HG02763 (cell line): Measurements from ENCODE around the gene ROBO2.

Experiments
- ATAC-seq: cut with Tn5 transposase; IDR thresholded peaks from one replicate; pipeline ENCODE4 v1.9.1; 2021; ENCODE audit warnings: mild to moderate bottlenecking, moderate library complexity; ENCODE audit not compliant: unreplicated experiment

Gene ROBO2

DNA sequence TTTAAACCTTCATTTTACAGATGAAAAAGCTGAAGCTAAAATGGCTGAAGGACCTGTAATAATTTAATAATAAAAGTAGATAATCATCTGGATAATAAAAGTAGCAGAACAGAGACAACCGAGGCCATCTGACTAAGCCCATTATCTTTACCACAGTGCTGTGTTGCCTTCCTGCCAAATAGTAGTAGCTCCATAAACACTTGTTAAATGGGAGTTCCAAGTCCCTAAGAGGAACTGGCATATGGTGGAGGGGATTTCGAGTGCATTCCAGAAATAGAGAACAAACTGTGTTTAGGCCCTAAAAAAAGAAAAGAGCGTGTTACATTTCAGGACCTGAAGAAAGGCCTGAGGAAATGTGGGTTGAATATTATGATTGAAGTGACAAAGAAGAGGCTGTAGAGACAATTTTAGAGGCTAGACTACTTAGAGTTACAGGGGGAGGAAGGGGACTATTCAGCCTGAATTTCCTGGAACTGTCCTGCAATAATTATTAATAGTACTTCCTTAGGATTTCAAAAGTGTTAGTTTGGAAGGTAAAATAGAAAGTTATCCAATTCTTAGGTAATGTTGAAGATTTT lies 424.3 kb downstream of the ROBO2 start:
- no peak for ATAC-seq

DNA sequence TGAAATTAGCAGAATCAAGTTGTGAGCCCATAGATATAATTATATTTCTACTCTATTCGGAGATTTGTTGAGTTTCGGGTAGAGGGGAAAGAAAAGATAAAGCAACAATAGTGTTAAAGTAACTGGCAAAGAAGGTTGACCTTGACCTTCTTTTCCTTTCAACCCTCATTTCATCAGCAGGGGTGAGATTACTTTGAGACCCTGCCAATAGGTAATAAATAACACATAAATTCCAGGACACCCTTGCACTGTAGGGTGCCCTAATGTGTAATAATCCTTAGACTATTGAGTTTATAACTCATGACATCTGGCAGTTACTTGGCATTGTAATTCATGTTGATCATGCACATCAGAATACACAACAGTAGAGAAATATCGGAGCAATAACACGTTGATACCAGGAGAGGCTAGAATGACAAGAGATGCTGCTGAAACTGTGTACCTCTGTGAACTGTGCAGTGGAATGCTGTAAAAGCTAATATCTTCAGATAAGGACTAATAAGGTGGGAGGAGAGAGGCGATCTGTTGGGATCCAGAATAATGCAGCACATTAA lies 426.7 kb downstream of the ROBO2 start:
- ATAC-seq: no peak

DNA sequence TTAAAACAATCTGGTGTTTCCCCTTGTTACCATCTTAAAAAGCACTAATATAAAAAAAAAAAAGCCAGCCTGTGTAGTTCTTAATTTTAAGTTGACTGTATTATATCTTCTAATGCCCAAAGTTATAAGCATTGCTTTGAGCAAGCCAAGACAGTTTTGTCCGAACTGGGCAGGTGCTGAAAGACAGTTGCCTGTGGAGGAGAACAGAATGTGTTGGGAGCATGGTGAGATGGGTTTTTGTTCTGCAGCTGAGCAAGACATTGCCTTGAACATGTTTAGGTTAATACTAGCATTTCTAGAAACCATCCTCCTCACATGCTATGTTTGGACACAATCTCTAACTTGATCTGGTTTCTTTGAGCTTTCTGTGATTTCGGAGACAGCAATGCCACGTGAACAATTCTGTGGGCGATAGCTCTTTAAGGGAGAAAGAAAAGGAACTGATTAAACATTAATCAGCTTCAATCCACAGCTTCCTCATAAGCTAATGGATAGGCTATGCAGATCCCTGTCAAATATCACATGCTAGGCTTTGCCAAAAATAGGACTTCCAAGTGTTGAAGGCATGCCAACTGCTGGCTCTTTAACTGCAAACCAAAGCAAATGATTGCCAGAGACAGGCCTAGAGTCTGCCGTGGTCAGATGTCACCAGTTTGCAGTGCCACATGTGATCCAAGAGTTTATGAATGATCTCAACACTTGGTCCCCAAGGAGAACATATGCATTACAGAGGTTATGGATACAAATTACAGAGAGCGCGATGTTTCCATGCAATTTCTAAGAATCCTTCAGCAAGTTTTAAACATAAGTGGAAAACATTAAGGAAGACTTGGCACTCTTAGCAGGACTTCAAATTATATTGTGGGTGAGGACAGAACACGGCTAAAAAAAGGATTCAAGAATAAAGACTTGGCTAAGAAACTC lies 428.1 kb downstream of the ROBO2 start:
- no peak for ATAC-seq

DNA sequence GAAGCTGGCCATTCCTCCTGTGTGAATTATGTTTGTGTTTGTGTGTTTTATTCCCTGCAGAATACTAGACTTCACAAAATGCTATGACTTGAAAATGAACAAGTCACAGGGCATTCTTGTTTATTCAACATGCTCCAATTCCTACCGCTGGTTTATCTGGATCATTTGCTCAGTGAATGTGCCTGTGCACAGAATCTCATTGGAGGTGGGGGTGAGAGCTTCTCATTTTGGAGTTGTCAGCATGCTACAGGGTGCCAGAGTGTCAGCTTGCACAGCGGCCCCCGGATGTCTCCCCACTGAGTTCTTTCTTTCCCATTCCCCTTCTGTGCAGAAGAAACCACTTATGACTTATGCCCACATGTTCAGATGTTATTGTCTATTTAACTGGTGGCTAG lies 428.7 kb downstream of the ROBO2 start:
- ATAC-seq: no peak

DNA sequence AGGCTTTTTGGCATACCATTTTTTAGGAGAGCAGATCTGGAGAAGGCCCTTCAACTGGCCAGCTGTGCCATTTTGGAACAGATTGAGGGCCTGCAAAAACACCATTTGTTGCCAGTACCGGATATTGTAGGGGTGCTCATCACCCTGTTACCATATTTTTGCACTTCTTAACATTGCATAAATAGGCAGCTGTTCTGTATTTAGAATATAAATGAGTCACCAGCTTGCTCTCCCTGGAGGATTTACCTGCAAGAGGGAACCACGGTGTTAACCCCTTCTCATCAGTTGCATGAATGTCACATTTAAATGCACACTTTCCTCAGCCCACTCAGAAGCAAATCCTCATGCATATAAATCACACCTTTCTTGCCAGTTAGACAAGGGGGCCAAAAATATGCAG lies 435.6 kb downstream of the ROBO2 start:
- ATAC-seq: no peak

DNA sequence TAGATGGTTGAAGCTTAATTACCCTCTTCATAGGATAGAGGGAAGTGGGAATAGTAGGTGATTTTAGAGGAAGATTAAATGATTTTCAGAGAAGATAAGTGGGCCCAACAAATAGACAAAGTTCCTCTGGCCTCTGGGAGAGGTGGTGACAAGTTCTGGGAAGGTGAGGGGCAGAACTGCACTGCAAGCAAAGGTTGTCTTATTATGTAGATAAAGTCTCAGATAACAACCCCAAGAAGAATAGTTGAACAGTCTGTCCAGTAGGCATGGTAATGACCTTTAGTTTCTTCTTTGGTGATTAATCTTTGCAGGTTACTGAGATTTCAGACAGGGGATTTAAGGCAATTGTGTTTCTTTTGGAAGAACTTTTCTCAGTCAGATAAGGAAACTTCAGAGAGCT lies 439.1 kb downstream of the ROBO2 start:
- ATAC-seq: no peak

DNA sequence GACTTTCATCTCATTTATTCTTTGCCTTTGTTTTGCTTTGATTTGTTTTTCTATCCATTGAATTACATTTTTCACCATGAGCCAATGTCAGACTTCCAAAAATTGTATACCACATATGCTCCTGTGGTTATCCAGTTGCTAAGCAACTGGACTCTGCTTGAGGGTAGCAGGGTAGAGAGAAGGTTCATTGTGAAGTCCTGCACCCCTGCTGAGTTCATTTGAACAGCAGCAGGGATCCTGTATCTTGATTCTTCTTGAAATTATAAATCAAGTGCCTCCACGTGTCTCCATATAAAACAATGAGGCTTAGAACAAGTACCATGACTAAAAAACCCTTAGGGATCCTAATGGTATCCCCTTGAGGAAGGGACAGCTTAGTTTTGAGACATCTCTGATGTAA lies 449.3 kb downstream of the ROBO2 start:
- no peak for ATAC-seq

DNA sequence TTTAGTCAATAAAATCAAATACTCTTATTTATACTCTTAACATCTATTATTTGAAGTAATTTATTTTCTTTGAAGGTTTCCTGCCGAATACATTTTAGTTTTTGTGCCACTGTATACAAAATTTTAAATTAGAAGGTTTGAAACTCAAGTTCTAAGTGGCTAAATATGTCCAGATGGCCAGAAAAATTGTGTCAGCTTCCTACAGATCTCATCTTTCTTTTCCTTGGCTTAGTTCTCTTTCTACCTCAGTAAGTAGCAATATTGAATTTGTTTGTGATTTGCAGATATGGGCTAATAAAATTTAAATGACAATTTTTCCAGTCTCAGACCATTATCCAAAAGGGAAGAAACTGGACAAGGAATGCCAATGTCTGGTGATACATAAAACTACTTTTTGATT lies 452.1 kb downstream of the ROBO2 start:
- ATAC-seq: no peak

DNA sequence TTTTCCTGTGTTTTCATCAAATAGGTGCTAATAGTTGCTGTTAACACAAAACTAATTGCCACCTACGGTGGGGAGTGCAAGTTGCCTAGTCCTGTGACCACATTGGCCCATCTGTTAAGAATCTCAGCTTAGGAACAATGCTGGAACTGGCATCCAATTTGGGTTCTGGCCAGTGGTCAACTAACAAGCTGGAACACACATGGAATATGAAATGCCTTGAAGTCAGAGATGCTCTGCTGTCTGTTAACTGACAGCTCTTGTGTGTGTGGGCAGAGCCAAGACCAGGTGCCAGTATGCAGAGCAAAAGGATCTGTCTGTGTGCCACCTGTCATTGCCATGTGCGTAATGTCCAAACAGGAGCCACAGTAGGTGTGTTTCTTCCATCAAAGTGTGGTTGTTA lies 460.8 kb downstream of the ROBO2 start:
- ATAC-seq: no peak

DNA sequence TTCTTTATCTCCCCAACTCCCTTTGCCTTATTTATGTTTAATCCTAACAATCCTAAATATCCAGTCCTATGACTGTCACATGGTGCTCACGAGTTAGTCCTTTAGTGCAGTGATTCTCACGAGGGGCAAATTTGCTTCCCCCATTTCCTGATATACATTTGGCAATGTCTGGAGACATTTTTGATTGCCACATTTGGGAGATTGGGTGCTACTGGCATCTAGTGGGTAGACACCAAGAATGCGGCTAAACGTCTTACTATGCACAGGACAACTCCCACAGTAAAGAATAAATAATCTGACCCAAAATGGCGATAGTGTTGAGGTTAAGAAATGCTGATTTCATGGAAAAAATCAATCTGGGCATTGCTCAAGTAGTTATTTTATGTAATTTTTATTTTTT lies 466.5 kb downstream of the ROBO2 start:
- no peak for ATAC-seq

DNA sequence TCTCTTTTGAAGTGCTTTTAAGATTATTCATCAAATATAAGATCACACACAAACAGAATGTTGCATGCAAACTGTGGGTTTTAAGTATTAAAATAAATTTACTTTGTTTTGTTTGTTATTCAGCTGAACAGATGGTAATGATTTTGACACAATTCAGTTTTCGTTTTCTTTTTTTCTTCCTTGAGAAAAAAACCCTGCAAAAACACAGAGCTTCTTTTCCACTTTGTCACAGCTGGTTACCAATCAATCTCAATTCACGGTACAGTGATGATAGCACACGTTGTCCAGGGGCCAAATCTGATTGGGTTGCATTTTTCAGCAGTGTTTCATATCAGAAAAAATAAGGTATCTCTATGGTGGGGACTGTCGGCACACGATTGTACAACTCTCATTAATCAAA lies 473.6 kb downstream of the ROBO2 start:
- ATAC-seq: no peak

DNA sequence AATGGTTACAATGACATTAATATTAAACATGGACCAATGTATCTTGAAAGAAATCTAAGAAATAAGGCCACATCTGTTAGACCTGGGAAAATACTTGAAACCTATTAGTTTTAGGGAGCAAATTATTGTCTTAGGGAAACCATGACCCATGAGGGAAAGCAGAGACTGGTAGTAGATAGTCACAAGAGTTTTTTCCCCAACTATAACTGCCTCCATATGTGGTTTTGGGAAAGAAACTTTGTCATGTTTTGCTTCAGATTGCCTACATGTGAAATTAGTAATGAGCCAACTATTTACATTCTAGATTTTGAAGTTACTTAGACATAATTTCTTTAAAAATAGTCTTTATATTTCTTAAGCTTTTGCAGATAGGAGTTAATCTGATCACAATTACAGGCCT lies 474.9 kb downstream of the ROBO2 start:
- no peak for ATAC-seq

DNA sequence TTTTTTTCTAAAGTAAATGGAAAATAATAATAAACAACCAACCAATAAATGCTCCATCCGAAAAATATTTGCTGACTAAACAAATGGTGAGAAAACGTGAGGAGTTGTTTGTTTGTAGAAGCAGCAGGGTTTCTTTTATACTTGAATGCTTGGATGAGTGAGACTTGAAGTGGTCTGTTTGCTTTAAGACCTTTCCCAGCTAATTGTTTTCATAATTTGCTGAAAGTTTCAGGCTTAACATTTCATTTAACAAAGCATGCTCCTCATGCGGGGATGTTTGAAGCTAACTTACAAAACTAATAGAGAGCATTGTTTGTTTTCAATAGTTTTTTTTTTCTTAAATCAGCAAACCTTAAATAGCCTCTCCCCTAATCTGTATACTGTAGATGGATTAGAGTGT lies 484.6 kb downstream of the ROBO2 start:
- ATAC-seq: no peak

DNA sequence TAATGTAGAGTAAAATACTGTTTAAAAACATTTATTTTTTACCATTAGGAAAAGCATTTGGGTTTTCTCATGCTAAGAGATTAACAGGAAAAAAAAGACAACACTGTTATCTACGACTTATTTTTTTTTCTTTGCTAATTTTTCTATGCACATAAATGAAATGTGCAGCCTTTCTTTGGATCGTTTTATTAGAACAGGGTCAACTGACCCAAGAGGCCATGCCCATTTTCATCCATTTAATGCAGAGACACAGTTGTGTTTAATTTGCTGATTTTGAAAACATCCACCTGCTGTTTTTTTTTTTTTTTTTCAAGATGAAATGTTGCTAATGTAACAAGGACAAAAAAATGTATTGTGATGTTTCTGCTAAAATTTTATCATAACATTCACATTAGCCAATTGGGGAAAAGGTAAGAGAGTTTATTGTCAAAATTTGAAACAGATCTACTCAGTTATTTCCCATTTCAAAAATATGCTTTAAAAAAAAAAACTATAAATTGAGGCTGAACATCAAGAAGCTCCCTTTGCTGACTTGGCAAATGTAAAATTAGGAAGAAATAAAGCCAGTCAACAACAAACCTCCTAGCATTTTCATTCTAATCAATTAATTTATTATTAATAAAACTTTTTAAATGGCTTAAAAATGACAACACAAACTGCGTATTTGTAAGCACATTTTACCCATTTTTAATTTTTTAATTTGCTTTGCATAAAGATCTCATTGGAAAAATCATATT lies 485.2 kb downstream of the ROBO2 start:
- no peak for ATAC-seq

DNA sequence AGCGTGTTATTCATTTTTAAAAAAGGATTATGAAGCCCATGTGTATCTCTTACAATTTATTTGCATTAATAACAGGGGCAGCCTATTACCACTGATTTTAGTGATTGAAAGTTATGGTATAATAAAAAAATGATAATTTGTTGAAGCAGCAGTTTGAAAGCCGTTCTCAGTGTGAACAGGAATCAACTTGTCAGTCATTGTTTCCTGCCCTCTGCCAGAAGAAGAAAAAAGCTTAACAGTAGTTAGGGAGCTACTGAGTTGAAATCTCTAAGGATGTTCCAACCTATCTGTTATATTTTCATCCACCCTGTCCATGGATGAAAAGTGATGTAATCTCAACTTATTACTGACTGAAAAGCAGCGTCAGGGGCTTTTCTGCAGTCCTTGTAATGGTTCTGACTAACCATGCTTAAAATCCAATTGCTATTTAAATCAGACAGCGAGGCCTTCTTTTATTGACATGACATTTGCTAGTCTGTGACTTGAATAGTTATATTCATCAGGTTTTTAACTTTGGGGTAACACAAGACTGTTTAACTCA lies 486.7 kb downstream of the ROBO2 start:
- ATAC-seq: no peak

DNA sequence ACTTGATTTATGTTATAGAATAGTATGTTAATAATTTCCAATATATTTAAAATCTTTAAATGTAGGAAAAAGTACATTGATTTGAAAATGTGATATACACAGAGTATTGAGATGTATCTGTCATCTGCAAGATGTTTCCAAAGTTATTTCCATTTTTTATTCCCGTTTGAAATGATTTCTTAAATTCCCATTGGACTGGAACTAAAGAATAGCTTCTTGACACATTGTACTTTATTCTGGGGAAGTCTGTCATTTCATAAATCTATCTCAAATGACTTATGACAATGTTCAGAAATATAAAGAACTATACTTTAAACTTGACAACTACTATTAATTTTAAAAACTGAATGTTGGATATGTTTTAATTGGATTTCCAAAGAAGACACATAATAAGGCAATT lies 489.6 kb downstream of the ROBO2 start:
- no peak for ATAC-seq

DNA sequence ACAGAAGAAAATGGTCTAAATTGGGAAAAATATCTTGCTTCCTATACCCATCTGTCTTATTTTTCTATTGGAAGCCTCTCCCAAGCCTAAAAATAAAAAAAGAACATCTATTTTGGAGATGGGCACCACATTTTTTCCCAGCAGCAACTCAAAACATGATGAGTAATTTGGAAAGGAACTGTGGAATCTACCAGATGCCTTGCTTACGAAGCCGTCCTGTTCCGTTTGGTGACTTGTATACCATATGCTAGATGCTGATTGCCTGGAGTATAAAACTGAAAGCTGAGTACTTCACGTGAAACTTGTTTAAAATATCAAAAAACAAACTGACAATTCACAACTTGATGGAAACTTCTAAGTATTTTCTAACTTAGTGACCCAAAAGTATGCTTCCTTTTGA lies 491.0 kb downstream of the ROBO2 start:
- ATAC-seq: no peak

DNA sequence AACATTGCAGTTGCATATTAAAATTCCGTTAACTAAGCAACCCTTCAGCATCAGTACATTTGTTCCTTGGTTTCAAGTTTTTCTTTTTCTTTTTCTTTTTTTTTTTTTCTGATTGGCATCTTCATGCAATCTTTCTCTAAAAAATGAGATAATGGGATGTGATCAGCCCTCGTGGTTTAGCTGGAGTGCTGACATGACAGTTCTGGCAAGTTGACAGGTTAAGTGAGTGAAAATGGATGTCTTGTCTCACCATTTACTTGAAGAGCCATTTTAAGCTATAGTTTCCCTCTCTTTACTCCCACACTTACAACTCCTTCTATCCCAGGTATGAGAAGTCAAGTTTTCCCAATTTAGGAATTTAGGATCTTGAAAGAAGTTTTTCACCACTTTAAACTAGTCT lies 495.2 kb downstream of the ROBO2 start:
- ATAC-seq: no peak

DNA sequence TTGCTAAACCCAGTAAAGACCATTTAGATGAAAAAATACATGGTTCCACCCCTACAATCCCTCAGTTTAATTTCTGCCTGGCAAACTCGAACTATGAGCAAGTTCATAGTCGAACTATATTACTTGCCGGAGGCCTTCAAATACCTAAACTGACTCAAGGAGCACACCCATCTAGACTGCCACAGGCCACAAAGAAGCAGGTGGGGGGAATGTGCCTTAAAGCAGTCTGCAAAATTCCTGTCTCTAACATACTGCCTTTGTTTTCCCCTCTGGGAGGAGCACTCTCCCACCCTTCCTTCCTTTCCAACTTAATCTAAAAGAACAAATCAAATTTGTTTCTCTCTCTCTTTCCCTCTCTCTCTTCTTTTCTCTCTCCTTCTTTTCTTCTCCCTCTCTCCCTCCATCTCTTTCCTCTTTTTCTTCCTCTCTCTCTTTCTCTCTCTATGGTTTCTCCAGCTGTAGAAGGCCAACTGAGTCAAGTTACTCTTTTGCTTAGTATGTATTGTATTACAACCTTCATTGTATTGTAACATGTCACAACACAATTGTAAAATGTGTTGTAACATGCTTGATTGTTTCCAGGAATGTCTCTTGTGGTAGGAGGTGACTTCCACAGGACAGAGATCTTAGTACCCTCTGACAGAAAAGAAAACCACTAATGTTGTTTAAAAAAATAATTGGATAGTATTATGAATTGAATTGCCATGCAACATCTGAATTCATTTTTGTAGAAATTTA lies 496.3 kb downstream of the ROBO2 start:
- no peak for ATAC-seq

DNA sequence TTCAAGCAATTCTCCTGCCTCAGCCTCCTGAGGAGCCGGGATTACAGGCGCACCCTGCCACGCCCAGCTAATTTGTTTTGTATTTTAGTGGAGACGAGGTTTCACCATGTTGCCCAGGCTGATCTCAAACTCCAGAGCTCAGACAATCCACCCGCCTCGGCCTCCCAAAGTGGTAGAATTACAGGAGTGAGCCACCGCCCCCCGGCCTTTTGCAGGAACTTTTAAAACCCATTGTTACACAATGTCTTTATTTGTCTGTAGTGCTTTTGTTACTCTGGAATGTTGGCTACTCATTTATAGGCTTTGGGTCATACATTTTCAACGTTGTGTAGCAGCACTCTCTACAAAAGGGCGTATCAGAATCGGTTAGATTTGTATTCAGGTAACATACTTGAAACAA lies 499.1 kb downstream of the ROBO2 start:
- no peak for ATAC-seq

DNA sequence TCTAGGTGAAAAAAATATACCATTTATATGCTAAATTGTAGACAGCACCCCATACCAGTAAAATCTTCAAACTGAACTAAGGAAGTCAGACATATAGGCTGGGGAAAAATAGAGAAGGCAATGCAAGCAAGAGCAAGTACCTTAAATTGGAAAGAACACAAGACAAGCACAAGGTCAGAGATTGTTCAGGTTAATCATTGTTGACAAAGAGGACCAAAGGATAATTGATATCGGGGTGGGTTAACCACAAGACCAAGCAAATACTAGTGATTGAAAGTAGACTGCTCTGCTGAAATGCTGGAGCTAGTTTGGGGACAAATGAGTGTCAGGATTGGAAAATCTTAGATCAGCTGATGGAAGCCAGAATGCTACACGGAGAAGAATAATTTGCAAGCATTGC lies 499.8 kb downstream of the ROBO2 start:
- no peak for ATAC-seq
